Colonic mucosa (tissue), 4 donors: ENCODE results near the gene PMAIP1. TPM values are rescaled to one million over a fixed set of nuclear protein-coding genes. Genes with fewer than 3 reads are reported as not detected.

Experiments
- DNase-seq: peaks from one replicate; pipeline ENCODE4 v3.0.0-alpha.2; 2020
- H3K27ac ChIP-seq: fragments of 200-600 bp; one replicate; pipeline ENCODE4 v1.8.0; 2021
- H3K27me3 ChIP-seq: fragments of 200-600 bp; one replicate; pipeline ENCODE4 v1.8.0; 2021
- H3K36me3 ChIP-seq: fragments of 200-600 bp; one replicate; pipeline ENCODE4 v1.8.0; 2021
- H3K4me1 ChIP-seq: fragments of 200-600 bp; one replicate; pipeline ENCODE4 v1.8.0; 2021; ENCODE audit warnings: mild to moderate bottlenecking
- H3K4me3 ChIP-seq: fragments of 200-600 bp; one replicate; pipeline ENCODE4 v1.8.0; 2021
- H3K9ac ChIP-seq, 2 donors: one replicate each; pipeline ENCODE4 v1.7.0; 2013; ENCODE audit warnings: control low read depth in 2 of 2, low read depth in 2 of 2, low read length in 2 of 2
- H3K9me3 ChIP-seq: fragments of 200-600 bp; one replicate; pipeline ENCODE4 v1.8.0; 2021
- CTCF ChIP-seq: fragments of 200-600 bp; IDR thresholded peaks from one replicate; pipeline ENCODE4 v1.8.0; 2022; ENCODE audit warnings: antibody characterized with exemption, mild to moderate bottlenecking
- intact Hi-C: fragments of 100-400 bp; cut with DNase I; formaldehyde crosslinking; loops from one replicate; pipeline ENCODE4 v1.14.1; 2022
- total RNA-seq, 2 donors: library from RNA; stranded (reverse); fragmentation: NEBNext Ultra II Directional in 1 of 2; extraction: Animal tissue kit (Norgen Biotek cat#: 25700) in 1 of 2; gene quantifications; one replicate each; pipeline ENCODE4 v1.2.1, GENCODE V29; 2021
- donor health status: healthy.
- donor health status: DM: no; HTN: no; CAD: no.
- donor health status: DM: no; HTN: no; CAD: no.

PMAIP1 gene
- total RNA-seq, 2 donors from 2014 or later, result 4.3 to 4.9 TPM

- no peaks in the 10 kb centered on the region for H3K9me3 ChIP-seq
These were observed 40.3 kb downstream of the PMAIP1 start for GRCh38 chr18:59940068-59940467.

GRCh38 chr18:59941331-59941730 is 41.5 kb downstream of the PMAIP1 start:
- H3K27ac ChIP-seq, result no peak overlapping the region
- no peak for DNase-seq
- H3K9ac ChIP-seq, result no peak overlapping the region
- no peaks in the 10 kb centered on the region for H3K36me3 ChIP-seq
- intact Hi-C loops, result no loop called here
- no peaks in the 10 kb centered on the region for H3K27me3 ChIP-seq
- no peak for TF ChIP-seq CTCF
- no peaks in the 10 kb centered on the region for H3K9me3 ChIP-seq
- no peak overlapping the region for H3K4me3 ChIP-seq
- H3K4me1 ChIP-seq, result no peaks in the 10 kb centered on the region

More at GRCh38 chr18:59940068-59940467, 40.3 kb downstream of the PMAIP1 start:
- Histone ChIP-seq H3K27me3 (no peaks in the 10 kb centered on the region), H3K4me1 (no peaks in the 10 kb centered on the region), H3K9ac (no peak overlapping the region), H3K36me3 (no peaks in the 10 kb centered on the region), H3K4me3 (no peak overlapping the region), H3K27ac (no peak overlapping the region)
- DNase-seq, result no peak
- intact Hi-C loops, result no loop called here
- TF ChIP-seq CTCF, result no peak

- DNase-seq, result no peak
- intact Hi-C loops, result no loop called here
- H3K9me3 ChIP-seq, result no peaks in the 10 kb centered on the region
- H3K36me3 ChIP-seq, result no peaks in the 10 kb centered on the region
- H3K27ac ChIP-seq, result no peak overlapping the region
- no peak overlapping the region for H3K9ac ChIP-seq
- H3K4me3 ChIP-seq, result no peak overlapping the region
- no peak for TF ChIP-seq CTCF
- no peaks in the 10 kb centered on the region for H3K27me3 ChIP-seq
- H3K4me1 ChIP-seq, result no peaks in the 10 kb centered on the region
These were observed 42.8 kb downstream of the PMAIP1 start for GRCh38 chr18:59942601-59943000.

- intact Hi-C loops, result no loop called here
- Histone ChIP-seq H3K4me1 (no peaks in the 10 kb centered on the region), H3K27ac (no peak overlapping the region), H3K9me3 (no peaks in the 10 kb centered on the region), H3K27me3 (no peaks in the 10 kb centered on the region), H3K36me3 (no peaks in the 10 kb centered on the region), H3K9ac (no peak overlapping the region), H3K4me3 (no peak overlapping the region)
- TF ChIP-seq CTCF, result no peak
- no peak for DNase-seq
These were observed 45.7 kb downstream of the PMAIP1 start for GRCh38 chr18:59945544-59945943.

- Histone ChIP-seq H3K27ac (no peak overlapping the region), H3K36me3 (no peaks in the 10 kb centered on the region), H3K27me3 (no peaks in the 10 kb centered on the region), H3K4me1 (no peaks in the 10 kb centered on the region), H3K9me3 (no peaks in the 10 kb centered on the region), H3K9ac (no peak overlapping the region), H3K4me3 (no peak overlapping the region)
- intact Hi-C loops, result no loop called here
- no peak for DNase-seq
- TF ChIP-seq CTCF, result no peak
These were observed 50.6 kb downstream of the PMAIP1 start for GRCh38 chr18:59950215-59950944.
